ENCODE measurements around the gene TPRN. TPM values are rescaled to one million over a fixed set of nuclear protein-coding genes. Genes with fewer than 3 reads are reported as not detected.

Gene TPRN
- total RNA-seq, 5 donors from 2014 or later (not counting 1 experiment from before 2014, with no cell fraction given), result 5.8 to 12.8 (median 12.1) TPM

- Histone ChIP-seq H3K4me3 (ENCODE audit: control insufficient read depth in 1 of 2, extremely low read depth in 1 of 2, low read length in 1 of 2) (no peak overlapping the region), H3K36me3 (ENCODE audit: control insufficient read depth in 2 of 2, extremely low read depth in 1 of 2, insufficient read depth in 1 of 2, low read length in 1 of 2) (peaks cover 0 to 5% of the 10 kb centered on the region in 2 donors), H3K9me3 (no peaks in the 10 kb centered on the region), H3K27me3 (replicated peaks in 1 of 2; ENCODE audit: control insufficient read depth in 2 of 2, extremely low read depth in 1 of 2, insufficient read depth in 2 of 2, low read length in 1 of 2) (no peaks in the 10 kb centered on the region), H3K27ac (ENCODE audit: low read length) (no peak overlapping the region), H3K4me1 (ENCODE audit: control insufficient read depth in 1 of 2, extremely low read depth in 1 of 2, insufficient read depth in 2 of 2, low read length in 2 of 2) (peaks cover 0 to 2% of the 10 kb centered on the region in 2 experiments)
- Mint-ChIP-seq H3K4me3 (no peak overlapping the region), H3K27ac (no peak overlapping the region), H3K36me3 (peaks cover 5% of the 10 kb centered on the region), H3K4me1 (peaks cover 2 to 8% (median 2%) of the 10 kb centered on the region in 3 donors), H3K27me3 (no peaks in the 10 kb centered on the region), H3K9me3 (no peaks in the 10 kb centered on the region)
- WGBS (ENCODE audit: insufficient coverage), result 92% methylated on average over 21 of the region's 21 CpGs
- ATAC-seq (replicated peaks in 1 of 4), result no peak
- DNase-seq, result no peak
- POLR2A ChIA-PET, result no interaction called here
- CTCF ChIA-PET, result no interaction called here
These were observed 12.0 kb upstream of the TPRN start for GRCh38 chr9:137212520-137212919.

- Mint-ChIP-seq H3K4me3 (no peak overlapping the region), H3K27me3 (no peaks in the 10 kb centered on the region)
These were observed 11.0 kb upstream of the TPRN start for GRCh38 chr9:137211532-137211931.

GRCh38 chr9:137206602-137207001, 6.1 kb upstream of the TPRN start:
- H3K4me3 Mint-ChIP-seq, result peak overlapping the region; percentile 90 to 92 (median 91)
- peaks cover 9% of the 10 kb centered on the region for H3K36me3 Mint-ChIP-seq
- Histone ChIP-seq H3K9me3 (no peaks in the 10 kb centered on the region), H3K27ac (ENCODE audit: low read length) (no peak overlapping the region), H3K27me3 (replicated peaks in 1 of 2; ENCODE audit: control insufficient read depth in 2 of 2, extremely low read depth in 1 of 2, insufficient read depth in 2 of 2, low read length in 1 of 2) (no peaks in the 10 kb centered on the region), H3K4me1 (ENCODE audit: control insufficient read depth in 1 of 2, extremely low read depth in 1 of 2, insufficient read depth in 2 of 2, low read length in 2 of 2) (peaks cover 19 to 44% of the 10 kb centered on the region in 2 experiments), H3K4me3 (ENCODE audit: control insufficient read depth in 1 of 2, extremely low read depth in 1 of 2, low read length in 1 of 2) (no peak overlapping the region), H3K36me3 (ENCODE audit: control insufficient read depth in 2 of 2, extremely low read depth in 1 of 2, insufficient read depth in 1 of 2, low read length in 1 of 2) (peaks cover 0 to 6% of the 10 kb centered on the region in 2 donors)
- DNase-seq (no peak), ATAC-seq (replicated peaks in 1 of 4) (no peak)
- H3K27me3 Mint-ChIP-seq, result no peaks in the 10 kb centered on the region
- ChIA-PET CTCF (no interaction called here), POLR2A (interaction anchor here (0.6 to 1.0 kb wide), 2 partner anchors 15 to 30 kb away, joined by 3 to 5 read pairs; partner anchors contain the start of gene RNF208 (in 1 of the 2))
- H3K9me3 Mint-ChIP-seq, result no peaks in the 10 kb centered on the region
- WGBS (ENCODE audit: insufficient coverage), result 82% methylated on average over 6 of the region's 7 CpGs
- H3K27ac Mint-ChIP-seq, result no peak overlapping the region
- H3K4me1 Mint-ChIP-seq, result peaks cover 39 to 54% (median 41%) of the 10 kb centered on the region in 3 donors

More at GRCh38 chr9:137211532-137211931, 11.0 kb upstream of the TPRN start:
- H3K27me3 ChIP-seq (replicated peaks in 1 of 2; ENCODE audit: control insufficient read depth in 2 of 2, extremely low read depth in 1 of 2, insufficient read depth in 2 of 2, low read length in 1 of 2), result no peaks in the 10 kb centered on the region
- H3K9me3 ChIP-seq, result no peaks in the 10 kb centered on the region
- no peaks in the 10 kb centered on the region for H3K9me3 Mint-ChIP-seq
- H3K36me3 Mint-ChIP-seq, result peaks cover 9% of the 10 kb centered on the region
- POLR2A ChIA-PET, result no interaction called here
- WGBS (ENCODE audit: insufficient coverage), result 91% methylated on average over 13 of the region's 13 CpGs
- H3K4me1 ChIP-seq (ENCODE audit: control insufficient read depth in 1 of 2, extremely low read depth in 1 of 2, insufficient read depth in 2 of 2, low read length in 2 of 2), result peaks cover 2 to 12% of the 10 kb centered on the region in 2 experiments
- no peak overlapping the region for H3K27ac ChIP-seq (ENCODE audit: low read length)
- CTCF ChIA-PET, result no interaction called here
- H3K27ac Mint-ChIP-seq, result no peak overlapping the region
- H3K4me3 ChIP-seq (ENCODE audit: control insufficient read depth in 1 of 2, extremely low read depth in 1 of 2, low read length in 1 of 2), result no peak overlapping the region
- no peak for DNase-seq
- ATAC-seq (replicated peaks in 1 of 4), result no peak
- H3K36me3 ChIP-seq (ENCODE audit: control insufficient read depth in 2 of 2, extremely low read depth in 1 of 2, insufficient read depth in 1 of 2, low read length in 1 of 2), result peaks cover 0 to 5% of the 10 kb centered on the region in 2 donors
- peaks cover 12 to 17% (median 12%) of the 10 kb centered on the region in 3 donors for H3K4me1 Mint-ChIP-seq

- DNase-seq (peak; percentile 80 to 95 (median 91)), ATAC-seq (replicated peaks in 1 of 4) (peak; percentile 50 to 59 (median 54))
- Histone ChIP-seq H3K27me3 (replicated peaks in 1 of 2; ENCODE audit: control insufficient read depth in 2 of 2, extremely low read depth in 1 of 2, insufficient read depth in 2 of 2, low read length in 1 of 2) (no peaks in the 10 kb centered on the region), H3K9me3 (no peaks in the 10 kb centered on the region), H3K27ac (ENCODE audit: low read length) (peak within 1 kb of the TSS; percentile 73), H3K36me3 (ENCODE audit: control insufficient read depth in 2 of 2, extremely low read depth in 1 of 2, insufficient read depth in 1 of 2, low read length in 1 of 2) (peaks cover 0 to 6% of the 10 kb centered on the region in 2 donors), H3K4me1 (ENCODE audit: control insufficient read depth in 1 of 2, extremely low read depth in 1 of 2, insufficient read depth in 2 of 2, low read length in 2 of 2) (peaks cover 22 to 51% of the 10 kb centered on the region in 2 experiments), H3K4me3 (ENCODE audit: control insufficient read depth in 1 of 2, extremely low read depth in 1 of 2, low read length in 1 of 2) (peak within 1 kb of the TSS; percentile 71 to 88)
- peaks cover 39 to 63% (median 48%) of the 10 kb centered on the region in 3 donors for H3K4me1 Mint-ChIP-seq
- under 1% methylated on average over 95 of the region's 98 CpGs for WGBS (ENCODE audit: insufficient coverage)
- peak within 1 kb of the TSS; percentile 88 to 89 for H3K27ac Mint-ChIP-seq
- H3K36me3 Mint-ChIP-seq, result peaks cover 9% of the 10 kb centered on the region
- H3K4me3 Mint-ChIP-seq, result peak within 1 kb of the TSS; percentile 90 to 92 (median 91)
- H3K9me3 Mint-ChIP-seq, result no peaks in the 10 kb centered on the region
- no peaks in the 10 kb centered on the region for H3K27me3 Mint-ChIP-seq
- ChIA-PET POLR2A (interaction anchor here (1.0 to 1.2 kb wide), 2 partner anchors 17 to 36 kb away, joined by 3 to 4 read pairs; partner anchors contain the start of genes RNF208 (in 1 of the 2) and TUBB4B (in 1 of the 2)), CTCF (interaction anchor here in 1 of 2 donors (0.6 kb wide), 1 partner anchor 31 kb away, joined by 3 read pairs; no protein-coding TSS in a partner anchor)
These were observed 4.9 kb upstream of the TPRN start, which contains the start of the genes NDOR1 and TMEM203 for GRCh38 chr9:137205126-137206069. TSS of gene NDOR1 (plus strand) at chr9:137205700. CDS start at chr9:137205778, 78 bp downstream. TSS of gene TMEM203 (minus strand) at chr9:137205648. CDS start at chr9:137205414, 234 bp downstream.

GRCh38 chr9:137204731-137205125, 4.2 kb upstream of the TPRN start:
- Histone ChIP-seq H3K4me3 (ENCODE audit: control insufficient read depth in 1 of 2, extremely low read depth in 1 of 2, low read length in 1 of 2) (peak overlapping the region; percentile 71 to 88), H3K4me1 (ENCODE audit: control insufficient read depth in 1 of 2, extremely low read depth in 1 of 2, insufficient read depth in 2 of 2, low read length in 2 of 2) (peaks cover 22 to 53% of the 10 kb centered on the region in 2 experiments), H3K36me3 (ENCODE audit: control insufficient read depth in 2 of 2, extremely low read depth in 1 of 2, insufficient read depth in 1 of 2, low read length in 1 of 2) (peaks cover 0 to 6% of the 10 kb centered on the region in 2 donors), H3K27me3 (replicated peaks in 1 of 2; ENCODE audit: control insufficient read depth in 2 of 2, extremely low read depth in 1 of 2, insufficient read depth in 2 of 2, low read length in 1 of 2) (peaks cover 0 to under 1% of the 10 kb centered on the region in 2 experiments), H3K27ac (ENCODE audit: low read length) (peak overlapping the region; percentile 73), H3K9me3 (no peaks in the 10 kb centered on the region)
- H3K4me3 Mint-ChIP-seq, result peak overlapping the region; percentile 90 to 92 (median 91)
- peaks cover 9% of the 10 kb centered on the region for H3K36me3 Mint-ChIP-seq
- ChIA-PET POLR2A (interaction anchor here in 1 of 2 donors (1.2 kb wide), 1 partner anchor 36 kb away, joined by 4 read pairs; the partner anchor contains the start of gene TUBB4B), CTCF (interaction anchor here in 1 of 2 donors (0.5 to 0.6 kb wide), 2 partner anchors 32 to 84 kb away, joined by 3 read pairs; no protein-coding TSS in a partner anchor)
- no peak for ATAC-seq (replicated peaks in 1 of 4)
- H3K4me1 Mint-ChIP-seq, result peaks cover 39 to 63% (median 48%) of the 10 kb centered on the region in 3 donors
- no peaks in the 10 kb centered on the region for H3K27me3 Mint-ChIP-seq
- DNase-seq, result no peak
- WGBS (ENCODE audit: insufficient coverage), result 21% methylated on average over 20 of the region's 21 CpGs
- peak overlapping the region; percentile 88 to 89 for H3K27ac Mint-ChIP-seq
- H3K9me3 Mint-ChIP-seq, result no peaks in the 10 kb centered on the region

- no peak for ATAC-seq (replicated peaks in 1 of 4)
- 97% methylated on average over 4 of the region's 8 CpGs for WGBS (ENCODE audit: insufficient coverage)
- CTCF ChIA-PET, result interaction anchor here in 1 of 2 donors (0.7 kb wide), 1 partner anchor 14 kb away, joined by 5 read pairs; no protein-coding TSS in a partner anchor
These were observed 2.4 kb upstream of the TPRN start for GRCh38 chr9:137202966-137203365.

More at GRCh38 chr9:137202966-137203365, 2.4 kb upstream of the TPRN start:
- H3K4me3 ChIP-seq (ENCODE audit: control insufficient read depth in 1 of 2, extremely low read depth in 1 of 2, low read length in 1 of 2), result no peak overlapping the region
- peaks cover 0 to 11% of the 10 kb centered on the region in 2 experiments for H3K27me3 ChIP-seq (replicated peaks in 1 of 2; ENCODE audit: control insufficient read depth in 2 of 2, extremely low read depth in 1 of 2, insufficient read depth in 2 of 2, low read length in 1 of 2)
- DNase-seq, result no peak
- Mint-ChIP-seq H3K27me3 (no peaks in the 10 kb centered on the region), H3K36me3 (peaks cover 6% of the 10 kb centered on the region), H3K4me3 (no peak overlapping the region), H3K27ac (no peak overlapping the region), H3K9me3 (no peaks in the 10 kb centered on the region), H3K4me1 (peaks cover 39 to 66% (median 48%) of the 10 kb centered on the region in 3 donors)
- H3K36me3 ChIP-seq (ENCODE audit: control insufficient read depth in 2 of 2, extremely low read depth in 1 of 2, insufficient read depth in 1 of 2, low read length in 1 of 2), result peaks cover 0 to 2% of the 10 kb centered on the region in 2 donors
- peaks cover 22 to 66% of the 10 kb centered on the region in 2 experiments for H3K4me1 ChIP-seq (ENCODE audit: control insufficient read depth in 1 of 2, extremely low read depth in 1 of 2, insufficient read depth in 2 of 2, low read length in 2 of 2)
- no peak overlapping the region for H3K27ac ChIP-seq (ENCODE audit: low read length)
- POLR2A ChIA-PET, result interaction anchor here in 1 of 2 donors (0.7 kb wide), 1 partner anchor 51 kb away, joined by 4 read pairs; no protein-coding TSS in a partner anchor
- no peaks in the 10 kb centered on the region for H3K9me3 ChIP-seq

Measured in T-cell (primary cell).